HG02678 (cell line): ENCODE results near the gene VAPB.

Experiments
- ATAC-seq: cut with Tn5 transposase; IDR thresholded peaks from one replicate; pipeline ENCODE4 v1.9.1; 2021; ENCODE audit warnings: mild to moderate bottlenecking, moderate library complexity; ENCODE audit not compliant: unreplicated experiment

The VAPB gene

DNA sequence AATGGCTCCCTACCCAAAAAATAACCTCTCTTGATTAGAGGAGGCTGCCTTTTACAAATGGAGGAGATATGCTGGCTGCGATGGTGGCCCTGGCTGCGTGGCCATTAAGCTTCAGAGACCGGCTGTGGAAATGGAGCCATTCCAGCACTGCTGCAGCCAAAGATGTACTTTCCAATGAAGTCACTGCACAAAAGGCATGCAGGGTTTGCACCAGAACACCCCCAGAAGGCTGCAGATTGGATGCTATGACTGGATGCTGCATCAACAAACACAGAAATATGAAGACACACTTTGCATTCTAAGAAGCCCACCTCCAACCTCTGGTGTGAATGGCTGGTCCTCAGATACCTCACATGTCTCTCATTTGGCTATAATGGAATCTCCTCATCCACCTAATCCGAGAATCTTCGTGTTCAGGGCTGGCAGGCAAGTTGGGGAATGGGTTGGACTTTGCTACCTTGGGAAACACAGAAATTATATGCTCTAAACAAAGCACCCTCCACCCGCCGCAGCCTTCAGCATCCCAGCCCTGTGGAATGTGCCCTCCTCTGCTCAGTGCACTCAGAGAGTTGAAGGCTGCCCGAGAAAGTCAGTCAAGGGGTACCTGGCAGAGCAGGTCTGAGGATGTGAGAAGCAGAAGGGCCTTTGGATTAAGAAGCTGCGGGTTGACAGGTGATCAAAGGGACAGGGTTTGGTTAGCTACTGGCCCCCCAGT lies 90.9 kb downstream of the VAPB start:
- ATAC-seq, result no peak

DNA sequence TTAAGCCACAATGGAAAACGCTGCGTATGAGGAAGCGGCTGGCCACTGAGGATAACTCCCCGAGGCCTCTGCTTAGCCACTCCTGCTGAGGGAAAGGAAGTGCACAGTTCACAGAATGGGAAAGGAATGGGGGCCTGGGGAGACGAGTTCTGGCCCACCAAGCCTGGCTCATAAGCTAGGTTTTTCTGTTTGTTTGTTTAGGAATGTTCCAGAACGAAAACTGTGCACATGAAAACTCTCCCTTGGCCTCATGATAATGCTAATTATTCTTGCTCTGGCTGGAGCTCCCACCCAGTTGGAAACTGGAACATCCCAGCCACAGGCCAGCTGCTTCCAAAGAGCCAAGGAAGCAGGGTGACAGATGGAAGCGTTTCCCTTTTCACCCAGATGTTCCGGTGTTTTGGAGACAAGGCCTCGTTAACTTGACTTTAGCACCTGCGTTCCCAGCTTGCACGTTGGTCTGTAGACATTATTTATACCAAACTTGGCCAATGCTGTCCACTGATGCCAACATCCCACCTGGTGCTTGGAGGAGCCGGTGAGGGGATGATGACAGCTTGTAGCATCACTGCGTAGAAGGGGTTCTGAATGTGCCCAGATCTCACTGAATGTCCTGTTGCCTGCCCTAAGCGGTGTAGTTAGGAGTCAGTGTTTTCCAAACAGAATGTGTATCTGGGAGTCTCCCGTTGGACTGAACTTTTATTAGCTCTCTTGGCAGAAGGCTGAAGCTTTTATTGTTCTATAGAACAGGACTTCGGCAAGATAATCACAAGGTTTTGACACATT lies 91.7 kb downstream of the VAPB start:
- no peak for ATAC-seq

DNA sequence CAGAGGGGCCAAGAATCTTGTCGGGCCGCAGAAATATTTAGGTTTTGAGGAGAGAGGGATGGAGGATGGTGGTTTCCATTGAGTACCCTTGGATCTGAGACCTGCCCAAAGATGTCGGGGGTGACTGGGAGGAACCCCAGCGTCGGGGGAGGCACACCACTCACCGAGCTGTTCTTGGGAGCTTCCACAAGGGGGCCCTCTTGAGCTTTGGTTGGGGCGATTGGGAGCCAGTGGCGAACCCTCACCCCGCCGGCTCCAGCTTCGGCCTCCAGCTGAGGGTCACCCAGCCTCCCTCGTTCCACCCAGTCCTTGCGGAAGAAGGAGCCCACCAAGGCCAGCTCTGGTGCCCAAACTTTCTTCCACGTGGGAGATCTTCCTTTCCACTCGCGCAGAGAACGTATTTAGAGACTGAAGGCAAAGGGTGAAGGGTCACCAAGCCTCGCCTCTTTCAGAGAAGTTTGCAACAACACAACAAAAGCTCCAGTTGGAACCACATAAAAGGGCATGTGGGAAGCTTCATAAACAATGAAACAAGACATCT lies 92.5 kb downstream of the VAPB start:
- no peak for ATAC-seq

DNA sequence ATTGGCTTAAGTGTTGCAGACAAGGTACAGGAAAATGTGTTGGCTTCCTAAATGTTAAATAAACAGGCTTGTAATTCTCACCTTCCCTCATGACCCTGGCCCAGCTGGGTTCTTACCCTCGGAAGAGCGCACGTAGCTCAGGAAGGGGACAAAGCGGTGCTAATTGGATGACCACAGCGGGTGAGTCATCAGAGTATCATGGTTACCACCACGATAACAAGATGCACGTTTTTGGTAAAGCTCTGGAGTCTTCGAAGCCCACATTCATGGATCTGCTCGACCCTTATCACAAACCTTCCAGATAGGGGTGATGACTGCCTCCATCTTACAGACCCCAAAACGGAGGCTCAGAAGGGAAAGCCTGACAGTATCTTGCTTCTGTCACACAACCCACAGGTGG lies 93.4 kb downstream of the VAPB start:
- no peak for ATAC-seq

DNA sequence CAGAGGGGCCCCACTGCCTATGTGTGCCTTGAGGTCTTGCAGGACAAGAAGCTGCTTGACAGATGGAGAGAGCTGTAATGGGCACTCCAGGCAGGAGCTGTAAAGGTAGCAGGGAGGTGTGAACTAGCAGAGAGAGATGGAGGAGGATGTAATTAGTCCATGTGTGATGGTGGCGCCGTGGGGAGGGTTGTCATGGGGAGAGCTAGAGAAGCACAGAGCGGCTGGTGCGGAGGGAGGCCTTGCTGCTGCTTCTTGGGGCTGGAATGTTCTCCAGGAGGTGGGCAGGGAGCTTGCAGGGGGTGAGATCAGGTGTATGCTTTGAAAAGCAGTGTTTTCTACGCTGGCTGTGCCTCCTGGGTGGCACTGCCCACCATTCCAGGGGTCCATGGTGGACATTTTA lies 94.0 kb downstream of the VAPB start:
- no peak for ATAC-seq

DNA sequence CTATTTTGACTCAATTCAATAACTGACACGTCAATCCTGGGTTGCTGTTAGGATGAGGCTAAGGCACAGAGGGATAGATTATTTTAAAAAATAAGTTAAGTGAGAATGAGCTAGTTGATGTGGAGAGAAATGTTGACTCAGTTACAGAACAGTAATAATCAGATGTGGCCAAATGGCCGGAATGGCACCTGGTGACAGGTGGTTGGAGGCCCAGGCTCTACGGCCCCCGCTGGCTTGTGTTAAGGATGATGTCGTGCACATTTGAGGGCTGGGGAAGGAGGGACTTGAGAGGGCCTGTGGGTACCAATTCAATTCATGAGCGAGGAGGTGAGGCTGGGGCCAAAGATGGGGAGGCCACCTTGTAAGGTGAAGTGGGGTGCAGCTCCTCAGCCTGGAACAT lies 94.4 kb downstream of the VAPB start:
- no peak for ATAC-seq

DNA sequence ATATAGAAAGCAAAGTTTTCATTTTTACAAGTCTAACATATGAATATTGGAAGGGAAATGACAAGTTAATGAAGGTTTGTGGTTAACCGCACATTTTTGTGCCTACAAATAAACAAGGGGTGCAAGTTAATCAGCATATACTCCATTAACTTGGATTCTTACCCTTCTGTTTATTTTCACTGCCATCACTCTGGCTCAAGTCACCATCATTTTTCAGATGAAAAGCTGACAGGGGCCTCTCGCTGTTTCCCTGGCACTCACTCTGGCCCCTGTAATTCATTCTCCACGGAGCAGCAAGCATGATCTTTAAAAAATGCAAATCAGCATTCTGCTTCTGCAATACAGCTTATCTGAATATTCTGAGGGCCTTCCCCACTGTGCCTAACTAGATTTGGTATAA lies 96.4 kb downstream of the VAPB start:
- no peak for ATAC-seq

DNA sequence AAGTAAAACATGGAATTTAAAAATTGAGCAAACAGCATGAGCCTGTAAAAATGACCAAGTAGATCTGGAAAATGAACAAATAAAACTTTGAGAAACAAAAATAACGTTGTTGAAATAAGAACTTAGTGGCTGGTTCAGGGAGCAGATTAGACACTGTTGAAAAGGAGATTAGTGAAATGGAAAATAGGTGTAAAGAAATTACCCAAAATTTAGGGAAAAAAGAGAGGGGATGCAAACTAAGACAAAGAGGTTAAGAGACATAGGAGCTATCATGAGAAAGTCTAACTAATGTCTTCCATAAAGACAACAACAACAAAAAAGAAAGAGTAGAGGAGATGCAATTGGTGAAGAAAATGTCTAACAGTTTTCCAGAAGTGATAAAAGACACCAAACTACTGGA lies 97.2 kb downstream of the VAPB start:
- ATAC-seq, result no peak

DNA sequence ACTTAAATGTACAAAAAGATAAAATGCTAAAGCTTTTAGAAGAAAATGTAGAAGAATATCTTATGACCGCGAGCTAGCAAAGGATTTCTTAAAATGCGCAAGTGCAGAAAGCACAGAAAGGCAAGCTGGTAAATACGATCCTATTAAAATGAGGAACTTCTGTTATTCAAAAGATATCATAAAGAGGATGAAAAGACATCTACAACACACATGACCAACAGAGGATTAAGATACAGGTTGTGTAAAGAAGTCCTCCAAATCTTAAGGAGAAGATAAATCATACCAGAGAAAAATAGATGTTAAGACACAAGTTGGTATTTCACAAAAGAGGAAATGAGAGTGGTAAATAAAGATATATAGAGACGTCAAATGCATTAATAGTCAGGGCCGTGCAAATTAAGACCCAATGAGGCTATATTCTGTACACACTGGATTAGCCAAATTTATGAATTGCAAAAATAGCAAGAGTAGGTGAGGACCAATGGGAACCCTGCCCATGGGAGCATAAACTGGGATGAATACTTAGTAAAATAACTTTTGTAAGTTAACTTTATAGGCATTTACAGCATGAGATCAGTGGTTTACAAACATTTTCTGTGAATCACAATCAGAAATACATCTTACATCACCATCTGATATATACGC lies 103.2 kb downstream of the VAPB start:
- ATAC-seq, result no peak

DNA sequence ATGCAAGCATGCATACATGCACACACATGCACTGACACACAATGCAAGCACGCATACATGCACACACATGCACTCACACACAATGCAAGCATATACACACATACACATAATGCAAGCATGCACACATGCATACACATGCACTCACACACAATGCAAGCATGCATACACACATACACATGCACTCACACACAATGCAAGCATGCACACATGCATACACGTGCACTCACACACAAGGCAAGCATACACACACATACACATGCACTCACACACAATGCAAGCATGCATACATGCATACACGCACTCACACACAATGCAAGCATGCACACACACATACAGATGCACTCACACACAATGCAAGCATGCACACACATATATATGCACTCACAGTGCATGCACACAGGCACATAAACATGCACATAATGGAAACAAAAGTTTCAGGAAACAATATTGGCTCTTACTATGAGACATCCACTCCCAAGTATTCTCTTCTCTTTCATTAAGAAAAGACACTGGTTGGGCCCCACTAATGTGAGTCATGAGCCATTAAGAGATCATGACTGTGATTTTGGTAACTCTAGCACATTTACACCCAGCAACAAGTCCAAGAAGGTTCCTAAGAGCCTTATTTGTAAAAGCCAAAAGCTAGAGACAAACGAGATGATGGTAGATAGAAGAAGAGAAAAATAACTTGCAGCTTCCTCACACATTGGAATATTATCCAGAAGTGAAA lies 103.9 kb downstream of the VAPB start:
- no peak for ATAC-seq

DNA sequence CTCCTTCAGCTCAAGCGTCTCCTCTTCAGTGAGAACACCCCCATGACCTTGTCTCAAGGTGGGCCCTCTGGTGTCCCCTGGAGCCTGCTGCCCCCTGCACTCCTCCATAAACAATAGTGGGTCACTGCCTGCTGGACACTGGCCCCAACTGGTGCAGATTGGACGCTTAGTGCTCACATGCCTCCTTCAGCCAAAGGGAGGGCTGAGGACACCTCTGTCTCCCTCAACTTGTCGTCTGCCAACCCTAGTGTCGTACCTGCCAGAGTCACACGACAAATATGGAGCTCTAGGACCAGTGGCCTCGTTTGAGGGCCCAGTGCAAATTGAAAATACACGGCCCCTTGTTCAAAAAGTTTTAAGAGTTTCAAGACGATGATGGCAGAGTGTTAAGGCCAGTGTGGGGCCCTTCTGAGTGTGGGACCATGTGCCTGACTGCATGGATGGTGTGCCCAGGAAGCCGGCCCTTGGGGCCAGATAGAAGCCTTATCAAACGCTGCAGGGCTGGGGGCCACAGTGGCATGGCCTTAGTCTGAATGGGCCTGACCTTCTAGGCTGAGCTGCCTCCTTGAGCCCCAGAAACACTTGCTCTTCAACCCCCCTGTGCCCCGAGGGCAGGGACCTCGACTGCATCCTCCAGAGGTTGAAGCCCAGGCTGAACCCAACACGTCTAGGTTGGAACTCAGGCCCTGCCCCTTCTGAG lies 106.0 kb downstream of the VAPB start:
- no peak for ATAC-seq

DNA sequence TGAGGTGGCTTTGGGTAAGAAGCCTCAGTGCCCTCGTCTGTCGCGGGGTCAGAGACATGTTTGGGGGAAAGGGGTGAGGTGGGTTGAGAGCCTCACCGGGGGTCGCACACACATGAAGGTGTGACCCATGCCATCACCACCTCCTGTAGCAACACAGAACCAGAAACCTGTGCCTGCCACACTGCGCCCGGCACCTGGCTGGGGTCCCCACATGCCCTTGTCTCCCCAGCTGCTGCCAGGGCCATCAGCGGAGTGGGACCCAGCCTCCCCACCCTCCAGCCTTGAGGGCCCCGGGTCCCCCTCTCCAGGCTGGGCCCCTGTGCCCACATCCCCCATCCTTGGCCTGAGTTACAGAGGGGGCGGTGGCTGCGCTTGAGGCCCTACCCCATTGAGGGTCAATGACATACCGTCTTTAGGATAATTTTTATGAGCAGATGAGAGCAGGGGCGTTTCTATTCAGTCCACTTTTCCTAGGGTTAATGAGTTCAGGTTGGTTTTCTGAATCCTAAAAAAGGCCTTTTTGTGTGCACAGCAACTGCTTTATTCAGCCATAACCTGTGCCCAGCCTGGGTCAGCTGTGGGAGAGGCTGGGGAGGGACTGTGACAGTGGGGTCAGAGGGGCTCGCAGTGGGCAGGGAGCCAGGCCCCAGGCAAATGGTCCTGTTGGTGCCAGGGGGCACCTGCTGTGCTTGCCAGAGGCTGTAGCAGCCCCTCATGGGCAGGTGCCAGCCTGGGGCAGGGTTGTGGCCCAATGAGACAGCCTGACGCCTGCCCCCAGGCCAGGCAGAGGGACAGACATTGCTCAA lies 106.8 kb downstream of the VAPB start:
- ATAC-seq, result no peak

DNA sequence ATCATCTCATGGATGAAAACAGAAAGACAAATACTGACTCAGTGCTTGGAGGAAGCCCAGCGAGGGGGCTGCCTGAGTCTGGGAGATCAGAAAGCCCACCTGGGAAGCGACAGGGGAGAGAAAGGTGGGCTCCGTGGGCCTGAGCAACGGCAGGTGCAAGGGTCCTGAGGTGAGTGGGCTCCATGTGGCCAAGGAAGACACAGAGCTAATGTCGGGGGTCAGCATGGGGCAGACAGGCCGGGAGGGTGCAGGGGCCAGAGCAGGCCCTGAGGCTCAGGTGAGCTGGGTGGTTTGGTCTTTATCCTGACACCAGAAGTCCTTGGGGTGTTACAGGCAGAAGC lies 107.4 kb downstream of the VAPB start:
- ATAC-seq, result no peak

DNA sequence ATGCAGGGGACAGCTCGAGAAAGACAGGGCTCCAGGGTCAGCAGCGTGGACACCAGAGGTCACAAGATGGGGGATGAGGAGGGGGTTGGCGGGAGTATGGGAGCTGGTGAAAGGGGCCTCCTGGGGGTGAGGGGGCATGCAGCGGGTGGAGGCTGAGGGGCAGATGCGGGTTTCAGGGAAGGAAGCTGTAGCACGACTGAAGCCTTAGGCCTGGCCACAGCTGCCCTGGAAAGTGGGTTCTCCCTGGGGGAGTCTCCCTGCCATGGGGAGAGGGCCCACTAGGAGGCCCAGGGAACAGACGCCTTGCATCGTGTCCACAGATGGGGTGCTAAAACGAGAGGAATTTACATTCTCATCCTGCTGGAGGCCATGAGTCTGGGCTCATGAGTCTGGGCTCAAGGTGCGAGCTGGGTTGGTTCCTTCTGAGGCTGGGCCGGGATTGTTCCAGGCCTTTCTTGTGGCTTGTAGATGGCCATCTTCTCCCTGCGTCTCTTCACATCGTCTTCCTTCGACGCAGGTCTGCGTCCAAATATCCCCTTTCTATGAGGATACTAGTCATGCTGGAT lies 108.1 kb downstream of the VAPB start:
- ATAC-seq, result no peak

DNA sequence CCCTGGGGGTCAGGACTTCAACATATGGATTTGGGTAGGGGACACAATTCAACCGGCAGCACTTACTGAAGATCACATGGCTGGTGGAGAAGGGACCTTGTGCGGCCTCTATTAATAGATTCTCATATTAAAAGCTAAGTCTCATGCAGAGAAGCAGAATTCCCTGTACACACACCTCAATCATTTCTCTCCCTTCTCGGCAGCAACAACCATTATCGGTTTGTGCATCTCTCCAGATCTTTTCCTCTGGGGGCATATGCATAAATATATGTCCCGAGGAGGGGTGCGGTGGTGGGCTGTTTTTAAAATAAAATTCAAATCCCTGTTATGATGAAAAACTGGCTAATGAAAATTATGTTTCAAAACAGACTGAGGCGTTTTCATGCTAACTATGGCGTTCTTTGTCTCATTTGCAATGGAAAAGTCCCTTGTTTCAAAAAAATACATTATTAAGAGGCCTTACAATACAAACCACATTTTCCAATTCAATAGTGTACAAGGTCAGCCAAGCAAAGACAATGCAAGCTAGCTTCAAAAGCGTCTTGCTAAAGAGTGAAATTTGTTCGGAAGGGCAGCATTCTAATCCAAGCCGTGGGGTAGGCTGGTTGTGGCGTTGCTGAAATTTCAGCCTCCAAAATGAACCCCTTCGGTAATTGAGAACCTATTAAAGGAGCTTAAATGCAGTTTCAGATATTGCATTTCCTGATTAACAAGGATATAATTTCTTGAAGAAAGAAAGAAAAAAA lies 108.9 kb downstream of the VAPB start:
- no peak for ATAC-seq

DNA sequence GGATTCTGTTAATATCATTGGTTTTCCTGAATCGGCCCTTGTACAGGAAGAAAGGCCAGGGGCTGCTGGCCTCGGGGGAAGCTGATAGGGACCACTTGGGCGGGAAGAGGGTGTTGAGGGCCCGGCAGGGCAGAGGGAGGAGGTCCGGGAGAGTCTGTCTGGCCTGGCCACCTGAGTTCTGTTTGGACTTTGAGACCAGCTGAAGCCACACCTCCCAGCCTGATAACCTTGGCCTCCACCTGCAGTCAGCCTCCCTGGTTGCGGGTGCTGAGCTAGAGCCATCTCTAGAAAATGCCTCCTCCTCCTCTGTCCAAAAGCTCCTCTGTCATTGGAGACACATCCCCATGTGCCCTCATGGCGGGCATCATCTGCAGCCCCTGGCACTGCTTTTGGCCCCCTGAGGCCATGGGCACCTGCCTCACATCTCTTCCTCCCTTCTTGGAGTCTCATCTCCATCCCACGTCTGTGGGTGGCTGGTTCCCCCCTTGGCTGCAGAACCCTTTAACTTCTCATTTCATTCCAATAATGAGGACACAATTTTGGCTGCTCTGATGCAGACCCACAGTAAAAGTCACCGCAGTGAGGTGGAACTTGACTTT lies 109.5 kb downstream of the VAPB start:
- ATAC-seq, result no peak

DNA sequence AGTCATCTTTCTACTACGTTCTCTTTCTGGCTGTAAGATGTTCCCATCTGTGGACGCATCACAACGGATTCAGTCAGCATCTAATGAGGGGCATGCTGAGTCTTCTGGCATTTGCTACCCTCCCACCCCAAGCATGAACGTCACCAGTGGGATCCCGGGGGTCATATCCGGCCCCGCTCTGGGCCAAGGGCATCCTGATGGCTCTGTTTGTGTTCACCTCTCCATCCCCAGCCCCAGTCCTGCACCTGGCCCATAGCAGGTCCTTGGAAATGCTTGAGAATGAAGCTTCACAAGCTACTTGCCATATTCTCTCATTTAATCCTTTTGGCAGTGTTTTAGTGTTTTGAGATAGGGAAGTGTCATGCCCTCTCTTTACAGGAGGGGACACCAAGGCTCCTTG lies 111.2 kb downstream of the VAPB start:
- ATAC-seq, result no peak
